ENCODE measurements around the gene HLA-DRB5. TPM values are rescaled to one million over a fixed set of nuclear protein-coding genes. Genes with fewer than 3 reads are reported as not detected.
"Not testable (repeated sequence)": the region's sequence is repeated elsewhere in the genome, so short reads cannot be mapped to it uniquely, and the experiment has no call there.

HLA-DRB5 gene
- 14.0 TPM for total RNA-seq
- long read RNA-seq, result 0 reads

GRCh38 chr6:32529697-32530430 is at the start of gene HLA-DRB5:
Gene HLA-DRB5 (minus strand): TSS chr6:32530287. CDS start chr6:32530224, 63 bp downstream.
- intact Hi-C loops (cut with DNase I), result no loop called here
- no peak for DNase-seq (ENCODE audit: low spot score)

- intact Hi-C loops (cut with DNase I), result no loop called here
- no peak for DNase-seq (ENCODE audit: low spot score)
Measured at GRCh38 chr6:32578962-32579361, 48.9 kb upstream of the HLA-DRB5 start.

GRCh38 chr6:32577493-32577892 is 47.4 kb upstream of the HLA-DRB5 start:
- intact Hi-C loops (cut with DNase I); DNase-seq (ENCODE audit: low spot score): not testable (repeated sequence)

GRCh38 chr6:32576250-32576649 is 46.2 kb upstream of the HLA-DRB5 start:
- intact Hi-C loops (cut with DNase I), result no loop called here
- DNase-seq (ENCODE audit: low spot score), result no peak

- intact Hi-C loops (cut with DNase I), result no loop called here
- DNase-seq (ENCODE audit: low spot score), result no peak
Measured at GRCh38 chr6:32570363-32570905, 40.3 kb upstream of the HLA-DRB5 start.

- DNase-seq (ENCODE audit: low spot score), result no peak
- intact Hi-C loops (cut with DNase I), result no loop called here
Measured at GRCh38 chr6:32568561-32568960, 38.5 kb upstream of the HLA-DRB5 start.

GRCh38 chr6:32566957-32567356 is 36.9 kb upstream of the HLA-DRB5 start:
- DNase-seq (ENCODE audit: low spot score), result no peak
- intact Hi-C loops (cut with DNase I), result no loop called here

- intact Hi-C loops (cut with DNase I), result no loop called here
Measured at GRCh38 chr6:32565511-32565910, 35.4 kb upstream of the HLA-DRB5 start.

GRCh38 chr6:32562940-32563339 is 32.9 kb upstream of the HLA-DRB5 start:
- intact Hi-C loops (cut with DNase I), result no loop called here
- DNase-seq (ENCODE audit: low spot score), result no peak

More at GRCh38 chr6:32565511-32565910, 35.4 kb upstream of the HLA-DRB5 start:
- DNase-seq (ENCODE audit: low spot score), result no peak

- intact Hi-C loops (cut with DNase I), result no loop called here
- no peak for DNase-seq (ENCODE audit: low spot score)
Measured at GRCh38 chr6:32559747-32560146, 29.7 kb upstream of the HLA-DRB5 start.

GRCh38 chr6:32558426-32559057 is 28.5 kb upstream of the HLA-DRB5 start:
- intact Hi-C loops (cut with DNase I), result no loop called here
- DNase-seq (ENCODE audit: low spot score), result no peak

GRCh38 chr6:32554116-32554965 is 24.3 kb upstream of the HLA-DRB5 start:
- intact Hi-C loops (cut with DNase I), result no loop called here
- DNase-seq (ENCODE audit: low spot score), result no peak

- DNase-seq (ENCODE audit: low spot score), result no peak
- intact Hi-C loops (cut with DNase I), result no loop called here
Measured at GRCh38 chr6:32553037-32553742, 23.1 kb upstream of the HLA-DRB5 start.

GRCh38 chr6:32551410-32551809 is 21.3 kb upstream of the HLA-DRB5 start:
- DNase-seq (ENCODE audit: low spot score), result no peak
- intact Hi-C loops (cut with DNase I), result no loop called here

GRCh38 chr6:32539839-32540238 is 9.8 kb upstream of the HLA-DRB5 start:
- intact Hi-C loops (cut with DNase I), result no loop called here

GRCh38 chr6:32530431-32530793 is 325 bp upstream of the HLA-DRB5 start:
- DNase-seq (ENCODE audit: low spot score); intact Hi-C loops (cut with DNase I): not testable (repeated sequence)

More at GRCh38 chr6:32539839-32540238, 9.8 kb upstream of the HLA-DRB5 start:
- no peak for DNase-seq (ENCODE audit: low spot score)

- no peak for DNase-seq (ENCODE audit: low spot score)
- intact Hi-C loops (cut with DNase I), result no loop called here
Measured at GRCh38 chr6:32522302-32523047, 7.6 kb downstream of the HLA-DRB5 start.

GRCh38 chr6:32519910-32520258 is 10.2 kb downstream of the HLA-DRB5 start:
- intact Hi-C loops (cut with DNase I), result no loop called here
- no peak for DNase-seq (ENCODE audit: low spot score)
